Right atrium auricular region (tissue), 2 donors: Measurements from ENCODE around the gene RBBP5. TPM values are rescaled to one million over a fixed set of nuclear protein-coding genes. Genes with fewer than 3 reads are reported as not detected.
A peak's percentile ranks its signal among the peaks of the same experiment; 100 is the strongest.

ENCODE experiments used
- DNase-seq: peaks from one replicate; pipeline ENCODE4 v3.0.0-alpha.2; 2019; ENCODE audit warnings: low spot score
- H3K27ac ChIP-seq, 2 donors: fragments of 200-600 bp; sonication (generic); 1 replicate in 1 of 2; 2 replicates in 1 of 2; pipeline ENCODE4 v1.5.1; 2016 to 2019
- H3K27me3 ChIP-seq, 2 donors: fragments of 200-600 bp; sonication (generic); one replicate each; pipeline versions ENCODE4 v1.5.1 to v1.6.0; 2017 to 2019
- H3K36me3 ChIP-seq: fragments of 200-600 bp; sonication (generic); one replicate; pipeline ENCODE4 v1.5.1; 2016
- H3K4me1 ChIP-seq, 2 donors: fragments of 200-600 bp; sonication (generic); one replicate each; pipeline versions ENCODE4 v1.5.1 to v1.6.0; 2017 to 2019
- H3K4me3 ChIP-seq, 2 donors: fragments of 200-600 bp; sonication (generic); 1 replicate in 1 of 2; 2 replicates in 1 of 2; pipeline ENCODE4 v1.5.1; 2017 to 2019; ENCODE audit warnings: mild to moderate bottlenecking in 1 of 2, moderate library complexity in 1 of 2
- H3K9me3 ChIP-seq, 2 donors: fragments of 200-600 bp; sonication (generic); one replicate each; pipeline ENCODE4 v1.5.1; 2019
- total RNA-seq, 2 donors: library from RNA; depleted of rRNA; stranded (reverse); fragments of >200 nt; gene quantifications; one replicate each; pipeline ENCODE4 v1.1.0, GENCODE V29; 2016
- TF ChIP-seq, protein P1 (sequence below), 2 donors: fragments of 200-600 bp; sonication (generic); IDR thresholded peaks; one replicate each; pipeline ENCODE4 v1.5.1; 2019; ENCODE audit warnings: antibody characterized with exemption in 2 of 2

The RBBP5 gene
- total RNA-seq, 2 donors from 2014 or later, result 10.3 to 12.4 TPM

- Histone ChIP-seq H3K27me3 (no peaks in the 10 kb centered on the region), H3K4me3 (no peak overlapping the region), H3K4me1 (peaks cover 0 to 24% of the 10 kb centered on the region in 2 donors), H3K27ac (no peak overlapping the region), H3K9me3 (no peaks in the 10 kb centered on the region), H3K36me3 (no peaks in the 10 kb centered on the region)
- no peak for DNase-seq
- TF ChIP-seq, protein P1, sequence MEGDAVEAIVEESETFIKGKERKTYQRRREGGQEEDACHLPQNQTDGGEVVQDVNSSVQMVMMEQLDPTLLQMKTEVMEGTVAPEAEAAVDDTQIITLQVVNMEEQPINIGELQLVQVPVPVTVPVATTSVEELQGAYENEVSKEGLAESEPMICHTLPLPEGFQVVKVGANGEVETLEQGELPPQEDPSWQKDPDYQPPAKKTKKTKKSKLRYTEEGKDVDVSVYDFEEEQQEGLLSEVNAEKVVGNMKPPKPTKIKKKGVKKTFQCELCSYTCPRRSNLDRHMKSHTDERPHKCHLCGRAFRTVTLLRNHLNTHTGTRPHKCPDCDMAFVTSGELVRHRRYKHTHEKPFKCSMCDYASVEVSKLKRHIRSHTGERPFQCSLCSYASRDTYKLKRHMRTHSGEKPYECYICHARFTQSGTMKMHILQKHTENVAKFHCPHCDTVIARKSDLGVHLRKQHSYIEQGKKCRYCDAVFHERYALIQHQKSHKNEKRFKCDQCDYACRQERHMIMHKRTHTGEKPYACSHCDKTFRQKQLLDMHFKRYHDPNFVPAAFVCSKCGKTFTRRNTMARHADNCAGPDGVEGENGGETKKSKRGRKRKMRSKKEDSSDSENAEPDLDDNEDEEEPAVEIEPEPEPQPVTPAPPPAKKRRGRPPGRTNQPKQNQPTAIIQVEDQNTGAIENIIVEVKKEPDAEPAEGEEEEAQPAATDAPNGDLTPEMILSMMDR (IDR thresholded peaks at IDR 0.05), result no peak
Observed at GRCh38 chr1:205124726-205125125, 2.9 kb upstream of the RBBP5 start.

- peaks cover 0 to 31% of the 10 kb centered on the region in 2 donors for H3K4me1 ChIP-seq
- no peak for DNase-seq
- TF ChIP-seq, protein P1 (IDR thresholded peaks at IDR 0.05), result no peak
- H3K36me3 ChIP-seq, result peaks cover 6% of the 10 kb centered on the region
- no peaks in the 10 kb centered on the region for H3K27me3 ChIP-seq
- H3K9me3 ChIP-seq, result no peaks in the 10 kb centered on the region
- H3K4me3 ChIP-seq, result peak overlapping the region; percentile 78 to 79
- peak overlapping the region; percentile 88 to 89 for H3K27ac ChIP-seq
Observed at GRCh38 chr1:205122489-205122882, 708 bp upstream of the RBBP5 start.

DNA sequence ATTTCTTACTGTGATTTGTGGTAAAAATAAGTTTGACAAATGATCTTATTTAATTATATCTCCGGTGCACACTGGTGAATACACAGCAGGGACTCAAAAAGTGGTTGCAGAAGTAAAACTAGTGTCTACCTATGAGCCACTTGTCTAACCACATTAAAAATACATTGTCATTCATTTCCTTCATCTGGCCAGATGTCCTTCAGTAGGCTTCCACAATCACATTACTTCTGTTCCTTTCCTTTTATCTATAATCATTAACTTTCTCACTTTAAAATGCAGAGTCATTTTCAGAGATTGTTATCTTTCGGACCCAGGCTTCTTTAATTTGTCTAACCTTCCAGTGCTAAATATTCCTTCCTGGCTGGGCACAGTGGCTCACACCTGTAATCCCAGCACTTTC lies 3.0 kb downstream of the RBBP5 start:
- H3K36me3 ChIP-seq, result peaks cover 16% of the 10 kb centered on the region
- TF ChIP-seq, protein P1 (IDR thresholded peaks at IDR 0.05), result no peak
- H3K9me3 ChIP-seq, result no peaks in the 10 kb centered on the region
- H3K27ac ChIP-seq, result no peak overlapping the region
- H3K27me3 ChIP-seq, result no peaks in the 10 kb centered on the region
- H3K4me1 ChIP-seq, result peaks cover 0 to 31% of the 10 kb centered on the region in 2 donors
- DNase-seq, result no peak
- no peak overlapping the region for H3K4me3 ChIP-seq

GRCh38 chr1:205111354-205111753 lies 10.4 kb downstream of the RBBP5 start:
- TF ChIP-seq, protein P1 (IDR thresholded peaks at IDR 0.05), result no peak
- peaks cover 39% of the 10 kb centered on the region for H3K36me3 ChIP-seq

GRCh38 chr1:205109711-205110110 lies 12.1 kb downstream of the RBBP5 start:
- TF ChIP-seq, protein P1 (IDR thresholded peaks at IDR 0.05), result no peak
- H3K27ac ChIP-seq, result no peak overlapping the region

More at GRCh38 chr1:205111354-205111753, 10.4 kb downstream of the RBBP5 start:
- H3K9me3 ChIP-seq, result no peaks in the 10 kb centered on the region
- H3K4me3 ChIP-seq, result no peak overlapping the region
- no peaks in the 10 kb centered on the region for H3K27me3 ChIP-seq
- H3K4me1 ChIP-seq, result no peaks in the 10 kb centered on the region
- no peak overlapping the region for H3K27ac ChIP-seq
- no peak for DNase-seq

GRCh38 chr1:205109269-205109668 lies 12.5 kb downstream of the RBBP5 start:
- no peak for DNase-seq
- no peak overlapping the region for H3K4me3 ChIP-seq
- H3K9me3 ChIP-seq, result no peaks in the 10 kb centered on the region
- H3K36me3 ChIP-seq, result peaks cover 49% of the 10 kb centered on the region
- no peaks in the 10 kb centered on the region for H3K27me3 ChIP-seq
- TF ChIP-seq, protein P1 (IDR thresholded peaks at IDR 0.05), result no peak
- no peak overlapping the region for H3K27ac ChIP-seq
- no peaks in the 10 kb centered on the region for H3K4me1 ChIP-seq

More at GRCh38 chr1:205109711-205110110, 12.1 kb downstream of the RBBP5 start:
- H3K4me3 ChIP-seq, result no peak overlapping the region
- no peaks in the 10 kb centered on the region for H3K9me3 ChIP-seq
- H3K27me3 ChIP-seq, result no peaks in the 10 kb centered on the region
- no peak for DNase-seq
- H3K4me1 ChIP-seq, result no peaks in the 10 kb centered on the region
- peaks cover 49% of the 10 kb centered on the region for H3K36me3 ChIP-seq
